ENCODE data around the gene SPATA13.

GRCh38 chr13:24233351-24233901 lies 72.9 kb downstream of the SPATA13 start:
- TF ChIP-seq EZH2 (IDR thresholded peaks at IDR 0.05; ENCODE audit: borderline replicate concordance, low read depth, low read length, severe bottlenecking): no peak
- TF ChIP-seq CTCF (IDR thresholded peaks at IDR 0.05; ENCODE audit: borderline replicate concordance, extremely low read depth, low read length, poor library complexity, severe bottlenecking): no peak

Data from DND-41 (cell line).